Stimulated activated CD4-positive, alpha-beta T cell treated with anti-CD3 and anti-CD28 coated beads, Interleukin-12 subunit alpha, Interleukin-12 subunit beta, amount 100 ng/mL, for 4 hours (primary cell): Measurements from ENCODE around the gene TASL.
A peak's percentile ranks its signal among the peaks of the same experiment; 100 is the strongest.
"Not testable (repeated sequence)": the region's sequence is repeated elsewhere in the genome, so short reads cannot be mapped to it uniquely, and the experiment has no call there.

Experiments used
- DNase-seq: peaks from one replicate; pipeline ENCODE4 v3.0.0-alpha.2; 2020

Gene TASL

GRCh38 chrX:30577362-30577991 lies at the start of gene TASL:
TSS of gene TASL (minus strand) at chrX:30577766. CDS start at chrX:30560355, 17,411 bp downstream.
- DNase-seq, result peak; percentile 5

- DNase-seq, result no peak
These were observed 48.8 kb upstream of the TASL start for GRCh38 chrX:30626402-30626801.

GRCh38 chrX:30622361-30622760 lies 44.8 kb upstream of the TASL start:
- no peak for DNase-seq

- no peak for DNase-seq
These were observed 43.5 kb upstream of the TASL start for GRCh38 chrX:30620980-30621618.

- no peak for DNase-seq
These were observed 42.6 kb upstream of the TASL start for GRCh38 chrX:30620125-30620524.

GRCh38 chrX:30618160-30618765 lies 40.7 kb upstream of the TASL start:
- DNase-seq, result no peak

GRCh38 chrX:30615229-30615628 lies 37.7 kb upstream of the TASL start:
- no peak for DNase-seq

GRCh38 chrX:30613721-30614120 lies 36.2 kb upstream of the TASL start:
- DNase-seq, result no peak

- no peak for DNase-seq
These were observed 34.7 kb upstream of the TASL start for GRCh38 chrX:30612250-30612655.

GRCh38 chrX:30610026-30610425 lies 32.5 kb upstream of the TASL start:
- no peak for DNase-seq

- DNase-seq, result no peak
These were observed 29.6 kb upstream of the TASL start for GRCh38 chrX:30607155-30607554.

- not testable (repeated sequence) for DNase-seq
These were observed 23.0 kb upstream of the TASL start for GRCh38 chrX:30600269-30601176.

- no peak for DNase-seq
These were observed 19.8 kb upstream of the TASL start for GRCh38 chrX:30597216-30598012.

- peak; percentile 1 for DNase-seq
These were observed 16.1 kb upstream of the TASL start for GRCh38 chrX:30593440-30594200.

- no peak for DNase-seq
These were observed 15.3 kb upstream of the TASL start for GRCh38 chrX:30592831-30593230.

- no peak for DNase-seq
These were observed 12.8 kb upstream of the TASL start for GRCh38 chrX:30590368-30590767.

GRCh38 chrX:30589146-30589888 lies 11.8 kb upstream of the TASL start:
- DNase-seq, result no peak

GRCh38 chrX:30586516-30586915 lies 8.9 kb upstream of the TASL start:
- DNase-seq, result no peak

GRCh38 chrX:30582664-30583063 lies 5.1 kb upstream of the TASL start:
- no peak for DNase-seq

- DNase-seq, result no peak
These were observed 3.1 kb upstream of the TASL start for GRCh38 chrX:30580641-30581040.

GRCh38 chrX:30576881-30577280 lies 685 bp downstream of the TASL start:
- no peak for DNase-seq
